T1000 (cell line): ENCODE measurements around the gene ARHGAP31.

Experiments
- DNase-seq: peaks from one replicate; lab custom pipeline; 2025; ENCODE audit warnings: mixed read lengths; lab: John Stamatoyannopoulos, UW

The ARHGAP31 gene

GRCh38 chr3:119382134-119382533 lies 88.0 kb downstream of the ARHGAP31 start:
- no peak for DNase-seq

DNA sequence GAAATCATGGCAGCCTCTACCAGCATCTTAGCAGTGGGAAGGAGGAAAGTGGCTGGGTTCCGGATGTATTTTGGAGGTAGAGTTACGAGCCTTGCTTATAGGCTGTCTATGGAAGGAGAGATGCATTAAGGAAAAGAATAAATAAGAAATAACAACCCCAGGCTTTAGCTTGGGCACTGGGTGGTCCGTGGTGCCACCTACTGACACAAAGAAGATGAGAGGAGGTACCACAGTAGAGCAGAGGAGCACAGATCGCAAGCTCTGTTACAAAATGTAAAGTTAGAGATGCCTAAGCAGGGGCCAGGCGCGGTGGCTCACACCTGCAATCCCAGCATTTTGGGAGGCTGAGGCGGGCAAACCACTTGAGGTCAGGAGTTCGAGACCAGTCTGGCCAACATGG lies 94.4 kb downstream of the ARHGAP31 start:
- no peak for DNase-seq

GRCh38 chr3:119395923-119396358 lies 101.8 kb downstream of the ARHGAP31 start:
- no peak for DNase-seq

GRCh38 chr3:119396870-119397269 lies 102.7 kb downstream of the ARHGAP31 start:
- DNase-seq: no peak

- no peak for DNase-seq
Measured at GRCh38 chr3:119400466-119400865, 106.3 kb downstream of the ARHGAP31 start.

GRCh38 chr3:119401069-119401468 lies 106.9 kb downstream of the ARHGAP31 start:
- DNase-seq: no peak

DNA sequence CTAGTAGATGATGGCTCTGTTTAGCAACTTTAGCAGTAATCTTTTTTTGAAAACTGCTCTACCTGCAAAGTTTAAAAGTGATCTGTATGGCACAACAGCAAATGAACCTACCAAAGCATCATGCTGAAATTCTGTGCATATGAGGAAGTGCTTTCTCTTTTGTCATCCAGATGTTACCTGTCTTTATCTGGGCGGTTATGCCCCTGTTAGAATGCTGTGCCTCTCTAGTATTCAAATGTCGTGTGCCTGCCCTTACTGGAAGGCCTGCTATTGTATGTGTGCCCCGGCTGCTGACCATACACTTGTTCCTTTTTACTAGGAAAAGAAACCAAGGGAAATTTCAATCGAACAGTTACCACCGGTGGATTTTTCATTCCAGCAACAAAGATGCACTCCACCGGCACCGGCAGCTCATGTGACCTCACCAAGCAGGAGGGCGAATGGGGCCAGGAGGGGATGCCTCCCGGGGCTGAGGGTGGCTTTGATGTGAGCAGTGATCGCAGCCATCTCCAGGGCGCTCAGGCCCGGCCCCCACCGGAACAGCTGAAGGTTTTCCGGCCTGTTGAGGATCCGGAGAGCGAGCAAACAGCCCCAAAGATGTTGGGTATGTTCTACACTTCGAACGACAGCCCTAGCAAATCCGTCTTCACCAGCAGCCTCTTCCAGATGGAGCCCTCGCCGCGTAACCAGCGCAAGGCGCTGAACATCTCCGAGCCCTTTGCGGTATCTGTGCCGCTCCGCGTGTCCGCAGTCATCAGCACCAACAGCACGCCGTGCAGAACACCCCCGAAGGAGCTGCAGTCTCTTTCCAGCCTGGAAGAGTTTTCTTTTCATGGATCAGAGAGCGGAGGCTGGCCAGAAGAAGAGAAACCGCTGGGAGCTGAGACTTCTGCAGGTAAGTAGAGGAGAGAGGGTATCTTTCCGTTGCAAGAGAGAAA lies 107.6 kb downstream of the ARHGAP31 start:
- no peak for DNase-seq

DNA sequence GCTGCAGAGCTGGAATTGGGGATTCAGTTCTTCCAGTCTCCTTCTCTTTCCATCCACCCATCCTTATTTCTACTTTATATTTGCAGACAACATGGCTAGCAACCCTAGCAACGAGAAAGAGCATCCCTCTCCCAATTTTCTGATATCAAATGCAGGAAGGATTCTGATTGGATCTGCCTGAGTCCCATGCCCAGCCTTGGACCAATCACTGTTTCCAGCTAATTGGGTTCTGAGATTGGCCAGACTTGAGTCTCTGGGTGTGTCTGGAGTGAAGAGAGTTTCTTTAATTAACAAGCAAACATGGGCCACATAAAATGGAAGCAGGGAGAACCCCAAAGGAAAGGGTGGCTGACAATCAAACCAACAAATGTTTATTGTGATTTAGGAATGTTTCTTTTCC lies 108.6 kb downstream of the ARHGAP31 start:
- no peak for DNase-seq

DNA sequence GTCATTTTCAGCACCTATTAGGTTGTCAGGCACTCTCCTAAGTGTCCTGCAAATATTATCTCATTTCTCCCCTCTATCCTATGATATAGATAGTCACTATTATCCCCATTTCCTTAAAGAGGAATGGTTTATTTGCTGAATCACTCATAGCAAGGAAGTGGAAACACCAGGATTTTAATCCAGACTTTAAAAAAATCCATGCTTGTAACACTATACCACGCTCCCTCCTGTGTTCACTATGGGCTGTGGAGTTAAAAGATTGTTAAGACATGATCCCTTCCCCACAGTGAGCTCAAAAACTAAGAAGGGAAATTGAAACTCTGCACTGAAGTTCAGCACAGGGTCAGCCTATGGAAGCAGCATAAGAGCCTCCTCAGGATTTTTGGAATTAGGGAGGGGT lies 109.0 kb downstream of the ARHGAP31 start:
- DNase-seq: no peak

DNA sequence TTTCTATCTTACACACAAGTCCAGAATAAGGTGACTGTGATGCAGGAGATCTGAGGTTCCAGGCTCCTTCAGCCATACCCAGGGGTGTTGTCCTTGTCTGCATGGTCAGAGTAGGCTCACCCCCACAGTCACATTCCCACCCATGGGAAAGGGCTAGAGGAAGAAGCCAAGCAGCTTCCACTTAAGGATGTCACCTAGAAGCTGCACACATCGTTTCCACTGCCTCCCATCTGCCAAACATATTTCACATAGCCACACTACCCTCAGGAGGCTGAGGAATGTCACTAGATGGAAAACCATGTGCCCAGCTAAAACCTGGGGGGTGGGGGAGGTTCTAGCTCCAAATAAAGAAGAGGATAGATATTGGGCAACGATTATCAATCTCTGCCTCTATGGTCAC lies 111.1 kb downstream of the ARHGAP31 start:
- DNase-seq: no peak

- no peak for DNase-seq
Measured at GRCh38 chr3:119408243-119408950, 114.2 kb downstream of the ARHGAP31 start.

GRCh38 chr3:119409844-119410243 lies 115.7 kb downstream of the ARHGAP31 start:
- DNase-seq: no peak

- no peak for DNase-seq
Measured at GRCh38 chr3:119413603-119414280, 119.6 kb downstream of the ARHGAP31 start.

DNA sequence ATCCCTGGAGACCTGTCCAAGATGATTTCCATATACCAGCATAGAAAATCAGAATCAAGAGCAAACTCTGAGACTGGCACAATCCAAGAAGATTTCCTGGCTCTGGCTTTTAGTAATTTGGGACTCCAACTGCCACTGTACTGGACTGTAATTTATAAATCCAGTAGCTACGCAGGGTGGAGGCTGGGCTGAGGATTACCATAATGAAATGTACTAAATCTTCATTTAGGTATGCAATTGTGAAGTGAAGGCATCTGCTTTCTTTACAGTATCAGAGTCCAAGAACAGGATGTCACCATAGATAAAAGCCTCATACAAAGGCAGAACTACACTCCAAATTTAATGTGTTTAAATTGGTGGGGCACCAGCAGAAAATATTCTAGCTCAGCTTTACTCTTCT lies 122.7 kb downstream of the ARHGAP31 start:
- DNase-seq: no peak

DNA sequence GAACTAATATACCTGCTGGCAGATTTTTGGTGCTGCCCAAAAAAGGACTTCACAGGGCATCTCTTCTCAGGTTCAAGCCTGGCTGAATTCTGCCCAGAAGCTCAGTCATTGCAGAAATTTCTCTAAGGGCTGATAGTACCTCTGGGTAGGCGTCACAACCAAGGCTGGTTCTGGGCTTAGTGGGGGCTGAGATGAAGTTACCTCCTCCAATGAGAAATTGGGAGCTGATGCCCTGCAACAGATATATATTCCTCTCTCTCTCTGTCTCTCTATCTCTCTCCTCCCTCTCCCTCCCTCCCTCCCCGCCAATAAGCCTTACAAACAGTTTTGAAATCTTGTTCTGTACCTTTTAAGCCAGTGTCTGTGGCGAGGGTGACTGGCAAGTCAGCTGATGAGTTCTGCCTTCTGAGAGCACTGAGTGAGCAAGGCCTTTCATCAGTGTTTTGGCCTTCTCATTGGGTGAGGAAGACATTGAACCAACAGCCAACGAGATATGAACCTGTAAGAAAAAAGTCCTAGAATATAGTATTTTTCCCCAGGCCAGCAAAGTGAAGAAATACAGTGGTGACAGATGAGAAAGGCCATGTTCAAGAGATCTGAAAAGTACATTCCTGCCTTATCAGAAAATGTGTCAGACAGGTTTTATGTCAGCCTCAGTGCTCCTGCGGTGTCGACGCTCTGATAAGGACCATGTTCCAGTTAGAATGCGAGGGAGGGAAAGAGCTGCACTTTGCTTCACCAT lies 123.8 kb downstream of the ARHGAP31 start:
- no peak for DNase-seq

- DNase-seq: no peak
Measured at GRCh38 chr3:119418641-119419040, 124.5 kb downstream of the ARHGAP31 start.

DNA sequence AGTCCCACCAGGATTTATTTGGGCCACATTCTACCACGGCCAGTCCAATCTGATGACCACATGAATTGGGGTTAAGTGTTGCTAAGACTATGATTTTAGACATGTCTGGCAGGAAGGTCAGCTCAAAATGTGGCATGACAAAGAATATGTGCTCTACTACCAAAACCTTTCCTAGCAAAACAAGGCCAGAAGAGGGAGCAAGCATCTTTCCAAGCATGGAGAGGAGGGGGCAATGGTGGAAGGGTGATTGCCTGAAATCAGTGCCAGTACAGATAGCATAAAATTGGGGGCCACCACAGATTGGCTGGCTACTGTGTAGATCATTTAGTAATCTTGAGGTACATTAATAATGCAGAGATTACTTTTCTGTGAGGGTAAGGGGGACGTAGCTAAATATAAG lies 126.0 kb downstream of the ARHGAP31 start:
- no peak for DNase-seq

GRCh38 chr3:119427669-119428068 lies 133.5 kb downstream of the ARHGAP31 start:
- no peak for DNase-seq

DNA sequence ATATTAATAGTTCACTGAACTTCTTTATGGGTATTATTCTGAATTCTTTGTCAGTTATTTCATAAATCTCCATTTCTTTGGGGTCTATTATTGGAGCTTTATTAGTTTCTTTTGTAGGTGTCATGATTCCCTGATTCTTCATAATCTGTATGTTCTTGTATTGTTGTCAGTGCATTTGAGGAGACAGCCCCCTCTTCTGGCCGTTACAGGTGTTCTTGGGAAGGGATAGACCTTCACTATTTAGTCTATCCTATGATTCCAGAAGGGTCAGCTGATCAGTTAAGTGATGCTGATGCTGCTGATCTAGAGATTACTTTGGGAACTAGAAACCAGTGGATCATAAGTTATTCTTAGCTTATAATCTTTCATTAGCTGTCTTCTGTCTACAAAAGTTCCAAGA lies 134.4 kb downstream of the ARHGAP31 start:
- DNase-seq: no peak

GRCh38 chr3:119433613-119434325 lies 139.6 kb downstream of the ARHGAP31 start:
- DNase-seq: no peak

DNA sequence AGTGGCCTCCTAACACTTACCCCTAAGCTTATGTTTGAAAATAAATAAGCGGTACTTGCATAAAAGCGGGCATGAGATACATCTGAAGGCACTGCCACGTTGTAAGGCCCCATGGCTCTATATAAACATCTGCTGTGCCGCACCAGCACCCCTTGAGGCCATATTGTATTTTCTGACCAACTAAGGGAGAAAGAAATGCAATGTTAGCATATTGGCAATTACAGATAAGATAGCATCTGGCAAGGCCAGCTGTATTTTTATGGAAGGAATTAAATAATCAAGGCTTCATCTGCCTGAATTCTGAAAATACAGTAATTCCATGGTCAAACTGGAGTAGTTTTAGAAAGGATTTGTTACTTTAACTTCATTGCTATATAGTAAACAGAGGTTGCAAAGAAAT lies 140.5 kb downstream of the ARHGAP31 start:
- DNase-seq: no peak
